A673 (cell line): ENCODE measurements around the gene KLHL35. TPM values are rescaled to one million over a fixed set of nuclear protein-coding genes. Genes with fewer than 3 reads are reported as not detected.

ENCODE experiments used
- BruUV-seq: library from RNA; stranded (reverse); fragments of 400-500 nt; replicated peaks from 2 replicates; lab custom pipeline; 2021; lab: Mats Ljungman, UMichigan
- CTCF ChIA-PET: fragments of 300-600 bp; sonication (Branson Sonifier 250); formaldehyde crosslinking; loops from one replicate; lab custom pipeline; 2022; ENCODE audit warnings: antibody characterized with exemption; lab: Charles Lee
- POLR2A ChIA-PET: fragments of 300-600 bp; sonication (Branson Sonifier 250); formaldehyde crosslinking; loops from one replicate; lab custom pipeline; 2022; ENCODE audit warnings: antibody characterized with exemption; ENCODE audit not compliant: low non-redundant PET; lab: Charles Lee
- DNase-seq: peaks from one replicate; pipeline ENCODE4 v3.0.0-alpha.2; 2015; ENCODE audit warnings: low spot score
- H3K27ac ChIP-seq: fragments of 200-600 bp; sonication (generic); 2 replicates; pipeline ENCODE4 v1.5.1; 2016; ENCODE audit warnings: mixed run types, low read depth, mild to moderate bottlenecking, mixed read lengths, antibody characterized with exemption, low read length; ENCODE audit not compliant: poor library complexity, severe bottlenecking
- H3K27me3 ChIP-seq: fragments of 200-600 bp; sonication (generic); replicated peaks from 2 replicates; pipeline ENCODE4 v1.6.1; 2017; ENCODE audit warnings: mixed run types, low read depth, mild to moderate bottlenecking, mixed read lengths, antibody characterized with exemption, low read length; ENCODE audit not compliant: insufficient read depth, poor library complexity
- H3K36me3 ChIP-seq: fragments of 200-600 bp; sonication (generic); 2 replicates; pipeline ENCODE4 v1.6.1; 2016; ENCODE audit warnings: mixed run types, mild to moderate bottlenecking, mixed read lengths, antibody characterized with exemption, low read length; ENCODE audit not compliant: insufficient read depth, poor library complexity, severe bottlenecking
- H3K4me1 ChIP-seq: fragments of 200-600 bp; sonication (generic); 2 replicates; pipeline ENCODE4 v1.6.1; 2017; ENCODE audit warnings: mixed run types, mild to moderate bottlenecking, mixed read lengths, antibody characterized with exemption, low read length; ENCODE audit not compliant: insufficient read depth, poor library complexity, severe bottlenecking
- H3K4me3 ChIP-seq: fragments of 200-600 bp; sonication (generic); 2 replicates; pipeline ENCODE4 v1.5.1; 2016; ENCODE audit warnings: low read depth, mixed run types, mild to moderate bottlenecking, mixed read lengths, low read length; ENCODE audit not compliant: poor library complexity, severe bottlenecking
- H3K9me3 ChIP-seq: fragments of 200-600 bp; sonication (generic); 2 replicates; pipeline ENCODE4 v1.6.1; 2016; ENCODE audit warnings: mixed run types, low read depth, mild to moderate bottlenecking, mixed read lengths, antibody characterized with exemption, low read length; ENCODE audit not compliant: poor library complexity, severe bottlenecking
- EZH2 ChIP-seq: fragments of 200-600 bp; sonication (generic); IDR thresholded peaks from 2 replicates; pipeline ENCODE4 v1.6.1; 2017; ENCODE audit warnings: borderline replicate concordance, low read depth, mild to moderate bottlenecking, mixed read lengths, antibody characterized with exemption, low read length; ENCODE audit not compliant: poor library complexity, severe bottlenecking
- intact Hi-C: fragments of 100-400 bp; cut with micrococcal nuclease; formaldehyde crosslinking; loops from one replicate; pipeline ENCODE4 v1.10.0; 2022; ENCODE audit not compliant: unreplicated experiment
- total RNA-seq: library from RNA; stranded (reverse); gene quantifications from 2 replicates; pipeline ENCODE4 v1.2.3, GENCODE V29; 2021
- TF ChIP-seq, protein P1 (sequence below): fragments of 300-800, 200-600 bp; sonication (generic); conservative IDR thresholded peaks from 2 replicates; pipeline ENCODE4 v1.5.1; 2017; ENCODE audit warnings: low read depth, mild to moderate bottlenecking, antibody characterized with exemption, low read length, moderate library complexity, mixed read lengths

KLHL35 gene
- total RNA-seq, 1 experiment from 2014 or later: 0.88 TPM

DNA sequence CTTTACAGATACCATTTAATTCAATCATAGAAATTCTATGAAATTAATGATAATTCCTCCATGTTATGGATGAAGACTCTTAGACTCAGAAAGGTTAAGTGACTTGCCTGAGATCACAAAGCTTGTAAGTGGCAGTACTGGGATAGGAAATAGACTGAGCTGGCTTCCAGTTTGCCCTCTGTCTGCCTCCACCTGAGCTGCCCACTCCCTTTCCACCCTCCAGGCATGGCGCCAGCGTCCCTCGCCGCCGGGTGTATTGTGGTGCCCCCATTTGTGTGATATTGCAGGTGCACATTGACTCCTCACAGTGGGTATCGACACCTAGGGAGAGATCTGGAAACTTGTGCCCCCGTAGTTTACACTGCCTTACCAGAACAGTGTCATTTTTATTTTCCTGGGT, 43.1 kb downstream of the KLHL35 start:
- intact Hi-C loops: no loop called here
- Histone ChIP-seq H3K27me3 (no peaks in the 10 kb centered on the region), H3K4me1 (no peaks in the 10 kb centered on the region), H3K9me3 (no peaks in the 10 kb centered on the region), H3K4me3 (no peak overlapping the region), H3K36me3 (no peaks in the 10 kb centered on the region), H3K27ac (no peak overlapping the region)
- DNase-seq: no peak
- POLR2A ChIA-PET: no interaction called here
- no TSS peak for BruUV-seq
- TF ChIP-seq, protein P1, sequence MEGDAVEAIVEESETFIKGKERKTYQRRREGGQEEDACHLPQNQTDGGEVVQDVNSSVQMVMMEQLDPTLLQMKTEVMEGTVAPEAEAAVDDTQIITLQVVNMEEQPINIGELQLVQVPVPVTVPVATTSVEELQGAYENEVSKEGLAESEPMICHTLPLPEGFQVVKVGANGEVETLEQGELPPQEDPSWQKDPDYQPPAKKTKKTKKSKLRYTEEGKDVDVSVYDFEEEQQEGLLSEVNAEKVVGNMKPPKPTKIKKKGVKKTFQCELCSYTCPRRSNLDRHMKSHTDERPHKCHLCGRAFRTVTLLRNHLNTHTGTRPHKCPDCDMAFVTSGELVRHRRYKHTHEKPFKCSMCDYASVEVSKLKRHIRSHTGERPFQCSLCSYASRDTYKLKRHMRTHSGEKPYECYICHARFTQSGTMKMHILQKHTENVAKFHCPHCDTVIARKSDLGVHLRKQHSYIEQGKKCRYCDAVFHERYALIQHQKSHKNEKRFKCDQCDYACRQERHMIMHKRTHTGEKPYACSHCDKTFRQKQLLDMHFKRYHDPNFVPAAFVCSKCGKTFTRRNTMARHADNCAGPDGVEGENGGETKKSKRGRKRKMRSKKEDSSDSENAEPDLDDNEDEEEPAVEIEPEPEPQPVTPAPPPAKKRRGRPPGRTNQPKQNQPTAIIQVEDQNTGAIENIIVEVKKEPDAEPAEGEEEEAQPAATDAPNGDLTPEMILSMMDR: no peak
- TF ChIP-seq EZH2: no peak
- CTCF ChIA-PET: interaction anchor here (0.6 to 0.7 kb wide), 2 partner anchors 55 to 66 kb away, joined by 3 to 5 read pairs; no protein-coding TSS in a partner anchor

DNA sequence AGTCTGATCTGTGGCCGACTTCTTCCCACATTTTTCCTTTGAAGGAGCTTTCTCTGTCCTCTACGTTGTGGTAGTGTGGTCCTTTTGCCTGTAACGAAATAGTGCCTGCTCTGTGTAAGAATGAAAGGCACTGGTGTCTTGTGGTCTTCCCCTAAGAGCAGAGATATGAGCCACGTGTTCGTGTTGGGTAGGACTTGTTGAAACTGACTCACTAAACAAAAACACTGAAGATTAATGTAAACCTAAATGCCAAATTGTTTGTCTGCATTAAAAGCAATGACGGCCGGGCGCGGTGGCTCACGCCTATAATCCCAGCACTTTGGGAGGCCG, 43.8 kb downstream of the KLHL35 start:
- ChIA-PET POLR2A (no interaction called here), CTCF (interaction anchor here (0.6 kb wide), 1 partner anchor 14 kb away, joined by 4 read pairs; no protein-coding TSS in a partner anchor)
- no TSS peak for BruUV-seq
- Histone ChIP-seq H3K27ac (no peak overlapping the region), H3K27me3 (no peaks in the 10 kb centered on the region), H3K4me3 (no peak overlapping the region), H3K36me3 (no peaks in the 10 kb centered on the region), H3K9me3 (no peaks in the 10 kb centered on the region), H3K4me1 (no peaks in the 10 kb centered on the region)
- no peak for DNase-seq
- intact Hi-C loops: no loop called here
- no peak for TF ChIP-seq EZH2
- TF ChIP-seq, protein P1: no peak

DNA sequence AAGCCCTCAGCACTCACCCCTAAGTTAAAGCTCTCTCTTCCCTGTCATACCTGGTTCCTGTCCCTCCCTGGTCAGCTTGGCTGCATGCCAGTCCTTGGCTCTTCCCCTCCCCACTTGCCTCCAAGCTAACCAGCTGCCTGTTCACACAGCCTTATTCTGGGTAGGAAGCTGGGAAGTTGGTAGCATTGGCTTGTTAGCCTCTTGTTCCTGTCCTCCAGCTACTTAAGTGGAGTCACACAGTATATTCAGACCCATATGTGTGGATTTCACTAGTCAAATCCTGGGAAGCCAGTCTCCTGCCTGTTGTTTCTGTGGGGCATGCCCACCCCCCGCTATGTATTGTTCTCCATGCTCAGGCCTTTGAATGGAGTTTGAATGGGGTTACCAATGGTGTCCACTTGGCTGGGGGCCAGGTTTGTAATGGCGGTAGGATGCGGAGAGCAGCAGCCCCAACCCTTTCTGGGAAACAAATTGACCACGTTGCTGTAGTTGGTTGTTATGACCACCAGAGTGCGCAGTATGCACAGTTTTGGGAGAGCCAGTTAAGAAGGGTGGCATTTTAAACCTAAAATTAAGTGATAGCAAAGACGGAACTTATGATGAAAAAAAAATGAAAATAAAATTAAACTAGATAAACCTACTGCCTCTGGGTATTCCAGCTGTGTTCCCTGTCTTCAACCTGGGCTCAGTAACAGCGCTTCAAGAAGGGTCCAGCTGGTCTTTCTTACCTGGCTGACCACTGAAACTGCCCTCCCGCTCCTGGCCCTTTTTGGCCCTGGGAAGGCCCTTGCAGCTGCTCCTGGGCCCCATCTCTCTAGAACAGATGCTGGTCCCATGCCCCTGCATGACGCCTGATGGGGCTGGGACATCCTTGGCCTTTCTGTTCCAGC, 44.4 kb downstream of the KLHL35 start:
- H3K4me3 ChIP-seq: no peak overlapping the region
- no peak overlapping the region for H3K27ac ChIP-seq
- POLR2A ChIA-PET: no interaction called here
- H3K36me3 ChIP-seq: no peaks in the 10 kb centered on the region
- TF ChIP-seq, protein P1: peak; percentile 95
- TF ChIP-seq EZH2: no peak
- peak; percentile 92 for DNase-seq
- CTCF ChIA-PET: interaction anchor here (0.6 to 1.0 kb wide), 5 partner anchors 9 to 143 kb away, joined by 3 to 4 read pairs (median 3); no protein-coding TSS in a partner anchor
- no peaks in the 10 kb centered on the region for H3K4me1 ChIP-seq
- no TSS peak for BruUV-seq
- no peaks in the 10 kb centered on the region for H3K9me3 ChIP-seq
- intact Hi-C loops: loop anchor here (1.0 kb wide), 1 partner anchor 144 kb away; no protein-coding TSS in a partner anchor
- H3K27me3 ChIP-seq: no peaks in the 10 kb centered on the region
